SK-N-MC (cell line): Measurements from ENCODE around the gene GSE1.

Experiments
- DNase-seq: peaks from one replicate; pipeline ENCODE4 v3.0.0-alpha.2; 2011; ENCODE audit warnings: low read depth, low spot score
- H3K27ac ChIP-seq: fragments of 200-600 bp; sonication (generic); 2 replicates; pipeline ENCODE4 v1.5.1; 2016; ENCODE audit warnings: mixed run types
- H3K36me3 ChIP-seq: fragments of 200-600 bp; sonication (generic); 2 replicates; pipeline ENCODE4 v1.6.1; 2017; ENCODE audit warnings: antibody characterized with exemption, low read length, mixed read lengths; ENCODE audit not compliant: insufficient read depth
- H3K4me3 ChIP-seq: fragments of 200-600 bp; sonication (generic); 2 replicates; pipeline ENCODE4 v1.5.1; 2016
- H3K9ac ChIP-seq: fragments of 200-600 bp; sonication (generic); 2 replicates; pipeline ENCODE4 v1.8.0; 2017; ENCODE audit warnings: mixed run types, mixed read lengths; ENCODE audit not compliant: insufficient read length
- H3K9me3 ChIP-seq: fragments of 200-600 bp; sonication (generic); 2 replicates; pipeline ENCODE4 v1.6.1; 2017; ENCODE audit warnings: low read depth, mild to moderate bottlenecking, antibody characterized with exemption, low read length, moderate library complexity, mixed read lengths
- EZH2 ChIP-seq: fragments of 200-600 bp; sonication (generic); IDR thresholded peaks from one replicate; pipeline ENCODE4 v1.6.1; 2017; ENCODE audit warnings: antibody characterized with exemption
- FOXP2 ChIP-seq: optimal IDR thresholded peaks from 2 replicates; pipeline ENCODE3; 2011; ENCODE audit warnings: mild to moderate bottlenecking, moderate library complexity; ENCODE audit not compliant: insufficient read depth; ENCODE audit errors: extremely low read length, control extremely low read depth
- POLR2AphosphoS5 ChIP-seq: IDR thresholded peaks from 2 replicates; pipeline ENCODE4 v1.6.1; 2012; ENCODE audit warnings: mild to moderate bottlenecking, low read depth, low read length, borderline replicate concordance

GSE1 gene

DNA sequence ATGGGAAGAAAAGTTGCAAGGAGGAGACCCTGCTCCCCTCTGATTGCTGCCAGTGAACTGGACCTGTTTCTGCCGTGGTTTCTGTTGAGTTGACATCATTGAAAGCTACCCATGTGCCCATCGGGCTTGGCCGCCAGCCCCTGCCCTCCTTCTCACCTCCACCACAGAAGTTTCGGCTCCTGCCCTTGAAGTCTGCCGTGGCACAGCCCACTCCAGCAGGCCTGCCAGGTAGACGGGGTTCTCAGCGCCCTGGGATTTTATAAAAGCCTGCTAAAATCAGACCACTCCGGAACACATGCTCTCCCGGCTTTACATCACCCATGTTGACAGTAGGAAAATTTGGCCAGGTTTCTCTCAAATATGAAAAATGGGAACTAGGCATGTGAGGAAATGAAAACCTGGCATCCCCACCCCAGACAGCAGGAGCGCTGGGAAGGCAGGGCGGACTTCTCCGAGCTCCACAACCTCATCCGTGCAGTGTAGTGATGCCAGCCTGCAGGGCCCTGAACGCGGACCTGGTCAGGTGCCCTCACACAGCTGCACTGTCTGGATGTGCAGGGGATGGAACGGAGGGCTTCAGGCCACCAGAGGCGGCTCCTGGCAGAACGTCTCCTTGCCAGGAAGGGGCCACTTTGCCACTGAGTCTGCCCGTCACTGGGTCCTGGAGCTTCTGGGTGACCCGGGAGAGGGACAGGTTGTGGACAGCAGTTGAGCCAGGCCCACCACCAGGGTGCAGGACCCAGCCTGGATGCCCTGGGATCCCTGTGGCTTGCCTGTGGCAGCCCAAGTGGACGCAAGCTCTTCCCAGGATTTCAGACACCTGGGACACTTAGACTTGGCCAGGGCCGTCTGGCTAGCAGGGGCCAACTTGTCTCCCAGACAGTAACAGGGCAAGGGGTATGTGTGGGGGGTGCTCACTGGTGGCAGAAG lies 6.9 kb upstream of the GSE1 start:
- no peaks in the 10 kb centered on the region for H3K36me3 ChIP-seq
- no peak for DNase-seq

DNA sequence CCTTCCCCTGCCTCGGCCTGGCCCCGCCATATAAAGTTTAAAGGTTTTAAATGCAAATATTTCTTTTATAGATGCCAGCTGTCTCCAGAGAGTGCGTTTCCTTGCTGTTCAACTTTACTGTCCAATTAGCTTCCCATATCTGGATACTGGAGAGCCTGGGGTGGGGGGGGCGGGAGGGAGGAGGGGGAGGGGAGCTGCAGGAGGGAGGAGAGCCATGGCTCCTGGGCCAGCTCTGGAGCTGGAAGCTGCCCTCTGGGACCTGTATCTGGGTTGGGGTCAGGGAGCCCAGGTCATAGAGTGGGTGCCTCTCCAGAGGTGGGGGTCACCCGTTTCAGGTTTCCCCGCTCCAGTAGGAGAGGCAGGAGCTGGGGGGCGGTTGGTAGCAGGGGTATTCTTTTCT lies 6.2 kb upstream of the GSE1 start:
- H3K9me3 ChIP-seq, result no peaks in the 10 kb centered on the region
- no peak for DNase-seq
- H3K27ac ChIP-seq, result peak overlapping the region; percentile 83; the same call in 1 of the 2 replicates
- no peaks in the 10 kb centered on the region for H3K36me3 ChIP-seq
- H3K4me3 ChIP-seq, result peak overlapping the region; percentile 67
- no peak for TF ChIP-seq POLR2AphosphoS5
- no peak for TF ChIP-seq EZH2
- no peak for TF ChIP-seq FOXP2
- H3K9ac ChIP-seq, result peak overlapping the region; percentile 26

More for the DNA sequence above, 6.9 kb upstream of the GSE1 start:
- Histone ChIP-seq H3K9ac (no peak overlapping the region), H3K27ac (no peak overlapping the region), H3K4me3 (no peak overlapping the region; the same call in 1 of the 2 replicates), H3K9me3 (no peaks in the 10 kb centered on the region)
- TF ChIP-seq EZH2, result no peak
- no peak for TF ChIP-seq FOXP2
- no peak for TF ChIP-seq POLR2AphosphoS5

DNA sequence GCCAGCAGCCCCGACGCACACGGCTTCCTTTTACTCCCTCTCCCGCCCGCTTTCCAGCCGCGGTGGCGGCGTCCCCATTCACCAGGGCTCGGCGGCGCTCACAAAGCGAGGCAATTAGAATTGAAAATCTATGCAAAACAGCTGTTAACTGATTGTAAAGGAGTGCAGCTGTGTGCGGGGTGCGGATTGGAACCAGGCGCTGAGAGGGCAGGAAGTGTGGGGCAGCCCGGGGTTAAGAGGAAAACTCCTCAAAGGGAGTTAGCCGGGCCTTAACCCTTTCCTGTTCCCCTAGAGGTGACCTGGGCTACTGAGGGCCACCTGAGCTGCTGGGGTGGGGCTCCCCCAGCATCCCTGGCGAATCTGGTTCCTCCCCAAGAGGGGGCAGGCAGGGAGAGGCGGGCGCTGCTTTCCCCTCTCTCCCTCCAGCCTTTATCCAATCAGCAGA lies 5.8 kb upstream of the GSE1 start:
- Histone ChIP-seq H3K4me3 (peak overlapping the region; percentile 67), H3K36me3 (no peaks in the 10 kb centered on the region), H3K27ac (peak overlapping the region; percentile 83; the same call in 1 of the 2 replicates), H3K9me3 (no peaks in the 10 kb centered on the region), H3K9ac (peak overlapping the region; percentile 26)
- DNase-seq, result no peak
- TF ChIP-seq FOXP2, result no peak
- no peak for TF ChIP-seq EZH2
- no peak for TF ChIP-seq POLR2AphosphoS5

DNA sequence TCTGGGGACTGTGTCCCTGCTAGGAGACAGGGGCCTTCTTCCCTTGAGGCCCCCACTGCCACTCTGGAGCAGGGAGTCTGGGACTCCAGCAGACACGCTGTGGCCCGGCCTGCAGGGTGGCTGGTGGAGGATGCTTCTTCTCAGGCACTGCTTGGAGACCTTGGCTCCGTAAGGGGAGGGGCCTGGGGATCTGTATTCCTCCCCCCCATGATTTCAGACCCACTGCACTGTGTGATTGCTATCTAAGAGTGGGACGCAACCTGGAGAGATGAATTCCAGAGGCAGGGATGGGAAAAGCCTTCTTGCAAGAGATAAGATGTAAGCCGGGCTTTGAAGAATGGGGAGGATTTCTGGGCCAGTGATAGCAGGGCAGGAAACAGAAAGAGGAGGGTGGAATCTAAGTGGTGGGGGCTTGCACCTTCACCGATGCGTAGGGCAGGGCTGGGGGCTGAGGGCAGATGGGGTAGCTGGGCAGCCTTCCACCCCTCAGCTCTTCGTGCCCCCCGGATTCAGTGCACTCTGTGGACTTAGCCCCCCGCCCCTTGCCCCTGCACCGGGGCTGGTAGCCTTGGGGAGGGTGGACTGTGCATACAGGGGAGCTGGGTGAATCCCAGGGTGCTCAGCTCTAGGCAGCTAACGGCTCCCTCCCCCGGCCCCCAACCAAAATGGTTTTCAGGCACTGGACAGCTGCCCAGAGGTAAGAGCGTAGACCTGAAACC lies 5.2 kb upstream of the GSE1 start:
- DNase-seq, result no peak
- Histone ChIP-seq H3K4me3 (peak overlapping the region; percentile 67), H3K27ac (no peak overlapping the region), H3K9me3 (no peaks in the 10 kb centered on the region), H3K36me3 (no peaks in the 10 kb centered on the region), H3K9ac (no peak overlapping the region)
- TF ChIP-seq FOXP2, result no peak
- TF ChIP-seq POLR2AphosphoS5, result no peak

DNA sequence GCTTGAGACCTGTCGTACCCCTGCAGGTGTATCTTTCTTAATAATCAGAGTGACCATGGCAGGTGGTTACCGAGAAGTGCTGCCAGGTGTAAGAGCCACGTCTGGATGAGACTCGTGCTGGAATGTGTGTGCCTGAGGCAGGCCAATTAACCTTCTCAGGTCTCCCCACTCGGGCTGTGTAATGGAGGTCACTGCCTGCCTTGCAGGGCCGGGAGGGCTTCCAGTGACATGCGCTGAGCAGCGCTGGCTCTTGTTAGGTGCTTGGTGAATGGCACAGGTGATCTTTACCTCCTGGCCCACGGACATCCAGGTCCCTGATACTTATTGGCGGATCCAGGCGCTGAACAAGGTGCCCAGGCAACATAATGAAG lies 4.6 kb upstream of the GSE1 start:
- H3K4me3 ChIP-seq, result no peak overlapping the region
- TF ChIP-seq FOXP2 (no peak), EZH2 (no peak), POLR2AphosphoS5 (no peak)
- H3K36me3 ChIP-seq, result no peaks in the 10 kb centered on the region
- DNase-seq, result no peak
- no peaks in the 10 kb centered on the region for H3K9me3 ChIP-seq
- H3K27ac ChIP-seq, result no peak overlapping the region
- no peak overlapping the region for H3K9ac ChIP-seq

DNA sequence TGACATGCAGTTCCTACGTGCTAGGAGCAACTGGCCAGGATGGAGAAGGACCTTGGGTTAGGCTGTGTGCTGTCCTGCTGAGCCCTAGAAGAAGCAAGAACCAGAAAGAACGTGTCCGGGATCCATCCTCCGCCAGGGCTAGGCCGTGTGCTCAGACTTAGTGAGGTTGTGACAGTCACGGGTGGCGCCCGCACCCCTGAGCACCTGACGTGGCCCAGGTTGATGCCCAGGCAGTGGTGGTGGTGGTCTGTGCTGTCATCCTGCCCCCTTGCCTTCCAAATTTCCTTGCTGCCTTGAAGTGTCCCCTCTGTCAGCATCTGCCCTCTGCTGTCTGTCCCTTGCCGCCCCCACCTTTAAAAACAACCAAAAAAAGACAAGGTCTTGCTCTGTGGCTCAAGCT lies 4.2 kb upstream of the GSE1 start:
- H3K36me3 ChIP-seq, result no peaks in the 10 kb centered on the region
- no peak overlapping the region for H3K27ac ChIP-seq
- no peaks in the 10 kb centered on the region for H3K9me3 ChIP-seq
- no peak for TF ChIP-seq EZH2
- no peak for TF ChIP-seq FOXP2
- TF ChIP-seq POLR2AphosphoS5, result no peak
- no peak overlapping the region for H3K9ac ChIP-seq
- DNase-seq, result no peak
- no peak overlapping the region for H3K4me3 ChIP-seq

DNA sequence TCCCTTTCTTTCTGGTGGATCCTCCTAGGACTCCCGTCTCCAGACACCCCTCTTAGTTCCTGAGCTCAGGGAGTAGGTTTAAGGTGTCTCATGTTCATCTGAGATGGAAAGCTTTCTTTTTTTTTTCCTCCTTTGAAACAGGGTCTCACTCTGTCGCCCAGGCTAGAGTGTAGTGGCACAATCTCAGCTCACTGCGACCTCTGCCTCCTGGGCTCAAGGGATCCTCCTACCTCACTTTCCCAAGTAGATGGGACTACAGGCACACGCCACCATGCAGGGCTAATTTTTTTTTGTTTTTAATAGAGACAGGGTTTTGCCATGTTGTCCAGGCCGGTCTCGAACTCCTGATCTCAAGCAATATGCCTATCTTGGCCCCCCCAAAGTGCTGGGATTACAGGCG lies 3.6 kb upstream of the GSE1 start:
- no peak for DNase-seq
- TF ChIP-seq FOXP2 (no peak), EZH2 (no peak), POLR2AphosphoS5 (no peak)
- Histone ChIP-seq H3K36me3 (no peaks in the 10 kb centered on the region), H3K27ac (no peak overlapping the region), H3K9me3 (no peaks in the 10 kb centered on the region), H3K9ac (no peak overlapping the region), H3K4me3 (no peak overlapping the region)

DNA sequence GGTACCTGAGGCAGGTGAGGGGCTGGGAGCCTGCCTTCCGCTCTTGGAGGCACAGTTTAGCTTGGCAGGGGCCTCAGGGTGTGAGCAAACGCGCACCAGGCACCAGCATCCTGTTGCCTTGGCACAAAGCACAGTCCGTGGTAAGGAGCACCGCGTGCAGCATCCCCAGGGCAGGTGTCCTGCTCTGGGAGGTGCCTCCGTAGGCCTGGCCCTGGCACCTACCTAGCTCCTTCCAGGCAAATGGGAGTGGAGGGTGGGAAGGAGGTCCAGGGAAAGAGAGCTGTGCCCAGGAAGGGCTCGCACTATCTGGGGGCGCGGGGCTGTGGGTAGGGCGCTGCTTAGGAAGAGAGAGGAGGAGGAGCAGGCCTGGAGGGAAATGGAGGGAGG lies 3.1 kb upstream of the GSE1 start:
- Histone ChIP-seq H3K9ac (no peak overlapping the region), H3K4me3 (no peak overlapping the region), H3K9me3 (no peaks in the 10 kb centered on the region), H3K36me3 (no peaks in the 10 kb centered on the region), H3K27ac (no peak overlapping the region)
- no peak for TF ChIP-seq FOXP2
- no peak for DNase-seq
